ENCODE results near the gene CABLES2.

Gene CABLES2

GRCh38 chr20:62386383-62387218 lies 20.5 kb downstream of the CABLES2 start, which contains the start of gene RPS21:
Gene RPS21 (plus strand): TSS chr20:62387103. CDS start chr20:62387339, 236 bp downstream.
- H3K4me3 ChIP-seq = peak within 1 kb of the TSS; percentile 88
- TF ChIP-seq CTCF (IDR thresholded peaks at IDR 0.05) = no peak
- H3K27ac ChIP-seq = peak within 1 kb of the TSS; percentile 95 to 97
- peak; percentile 95 for DNase-seq (ENCODE audit: low spot score)

GRCh38 chr20:62382306-62383198 lies 24.5 kb downstream of the CABLES2 start:
- peak; percentile 94 for TF ChIP-seq CTCF (IDR thresholded peaks at IDR 0.05)
- DNase-seq (ENCODE audit: low spot score) = no peak
- peak overlapping the region in 1 of 2 donors; percentile 3 for H3K27ac ChIP-seq
- H3K4me3 ChIP-seq = no peak overlapping the region

GRCh38 chr20:62381842-62382241 lies 25.2 kb downstream of the CABLES2 start:
- Histone ChIP-seq H3K4me3 (no peak overlapping the region), H3K27ac (peak overlapping the region in 1 of 2 donors; percentile 73)
- no peak for DNase-seq (ENCODE audit: low spot score)
- TF ChIP-seq CTCF (IDR thresholded peaks at IDR 0.05) = no peak

- H3K27ac ChIP-seq = peak overlapping the region in 1 of 2 donors; percentile 73
- H3K4me3 ChIP-seq = no peak overlapping the region
- TF ChIP-seq CTCF (IDR thresholded peaks at IDR 0.05) = no peak
- no peak for DNase-seq (ENCODE audit: low spot score)
Measured at GRCh38 chr20:62381202-62381797, 25.8 kb downstream of the CABLES2 start.

GRCh38 chr20:62378215-62378614 lies 28.9 kb downstream of the CABLES2 start:
- H3K27ac ChIP-seq = peak overlapping the region in 1 of 2 donors; percentile 85
- no peak for DNase-seq (ENCODE audit: low spot score)
- no peak overlapping the region for H3K4me3 ChIP-seq
- no peak for TF ChIP-seq CTCF (IDR thresholded peaks at IDR 0.05)

GRCh38 chr20:62377615-62378178 lies 29.4 kb downstream of the CABLES2 start:
- Histone ChIP-seq H3K27ac (peak overlapping the region; percentile 74 to 85), H3K4me3 (no peak overlapping the region)
- no peak for DNase-seq (ENCODE audit: low spot score)
- no peak for TF ChIP-seq CTCF (IDR thresholded peaks at IDR 0.05)

Data from coronary artery (tissue), 2 donors.